HG03139 (cell line): ENCODE data around the gene GRIK4.
"Not testable (repeated sequence)": the region's sequence is repeated elsewhere in the genome, so short reads cannot be mapped to it uniquely, and the experiment has no call there.

Source experiments
- ATAC-seq: cut with Tn5 transposase; IDR thresholded peaks from one replicate; pipeline ENCODE4 v1.9.1; 2021; ENCODE audit not compliant: unreplicated experiment

The GRIK4 gene

GRCh38 chr11:120598517-120599257 is 87.1 kb downstream of the GRIK4 start:
- ATAC-seq: no peak

GRCh38 chr11:120599816-120600420 is 88.4 kb downstream of the GRIK4 start:
- no peak for ATAC-seq

- no peak for ATAC-seq
These were observed 90.0 kb downstream of the GRIK4 start for GRCh38 chr11:120601536-120601935.

GRCh38 chr11:120603071-120603470 is 91.5 kb downstream of the GRIK4 start:
- no peak for ATAC-seq

GRCh38 chr11:120605469-120605868 is 93.9 kb downstream of the GRIK4 start:
- ATAC-seq: no peak

- ATAC-seq: no peak
These were observed 94.9 kb downstream of the GRIK4 start for GRCh38 chr11:120606211-120607010.

GRCh38 chr11:120608061-120608460 is 96.5 kb downstream of the GRIK4 start:
- ATAC-seq: no peak

GRCh38 chr11:120608760-120609211 is 97.2 kb downstream of the GRIK4 start:
- no peak for ATAC-seq

GRCh38 chr11:120610111-120610510 is 98.6 kb downstream of the GRIK4 start:
- no peak for ATAC-seq

- no peak for ATAC-seq
These were observed 100.0 kb downstream of the GRIK4 start for GRCh38 chr11:120611581-120611980.

GRCh38 chr11:120612513-120613263 is 101.1 kb downstream of the GRIK4 start:
- ATAC-seq: peak; percentile 86

GRCh38 chr11:120613264-120614226 is 102.0 kb downstream of the GRIK4 start:
- ATAC-seq: peak; percentile 62

GRCh38 chr11:120615391-120615790 is 103.8 kb downstream of the GRIK4 start:
- ATAC-seq: no peak

GRCh38 chr11:120618399-120618798 is 106.9 kb downstream of the GRIK4 start:
- ATAC-seq: no peak

GRCh38 chr11:120622189-120622875 is 110.8 kb downstream of the GRIK4 start:
- peak; percentile 49 for ATAC-seq

- not testable (repeated sequence) for ATAC-seq
These were observed 113.4 kb downstream of the GRIK4 start for GRCh38 chr11:120624992-120625391.

GRCh38 chr11:120625565-120625964 is 114.0 kb downstream of the GRIK4 start:
- no peak for ATAC-seq

GRCh38 chr11:120626791-120627190 is 115.2 kb downstream of the GRIK4 start:
- ATAC-seq: no peak
